Adipocyte (in vitro differentiated cells): ENCODE data around the gene LFNG.
A peak's percentile ranks its signal among the peaks of the same experiment; 100 is the strongest.

ENCODE experiments used
- DNase-seq: peaks from one replicate; pipeline ENCODE4 v3.0.0-alpha.2; 2015; ENCODE audit warnings: low read depth
- H3K27me3 ChIP-seq: replicated peaks from 2 replicates; pipeline ENCODE4 v1.7.0; 2013; ENCODE audit warnings: mild to moderate bottlenecking, low read length, moderate library complexity; ENCODE audit not compliant: control insufficient read depth, insufficient read depth
- H3K36me3 ChIP-seq: 2 replicates; pipeline ENCODE4 v1.7.0; 2013; ENCODE audit warnings: low read length, mild to moderate bottlenecking, moderate library complexity; ENCODE audit not compliant: control insufficient read depth, insufficient read depth, severe bottlenecking
- H3K4me1 ChIP-seq: 2 replicates; pipeline ENCODE4 v1.7.0; 2013; ENCODE audit warnings: mild to moderate bottlenecking, low read length, moderate library complexity; ENCODE audit not compliant: control insufficient read depth, insufficient read depth
- H3K4me3 ChIP-seq: 2 replicates; pipeline ENCODE4 v1.7.0; 2013; ENCODE audit warnings: mild to moderate bottlenecking, low read length, moderate library complexity
- H3K9ac ChIP-seq: 2 replicates; pipeline ENCODE4 v1.7.0; 2013; ENCODE audit warnings: mild to moderate bottlenecking, low read length, moderate library complexity
- H3K9me3 ChIP-seq: 2 replicates; pipeline ENCODE4 v1.7.0; 2013; ENCODE audit warnings: mild to moderate bottlenecking, low read length, moderate library complexity; ENCODE audit not compliant: control insufficient read depth

The LFNG gene

GRCh38 chr7:2519119-2519930, at the start of gene LFNG:
Gene LFNG (plus strand): TSS chr7:2519774. CDS start chr7:2519862, 88 bp downstream.
- H3K27me3 ChIP-seq, result peaks cover 1% of the 10 kb centered on the region
- no peaks in the 10 kb centered on the region for H3K36me3 ChIP-seq
- peak within 1 kb of the TSS; percentile 76 for H3K4me3 ChIP-seq
- H3K9ac ChIP-seq, result peak within 1 kb of the TSS; percentile 64
- H3K9me3 ChIP-seq, result no peaks in the 10 kb centered on the region
- DNase-seq, result peak; percentile 96
- H3K4me1 ChIP-seq, result peaks cover 65% of the 10 kb centered on the region

- DNase-seq, result no peak
- Histone ChIP-seq H3K4me1 (peaks cover 9% of the 10 kb centered on the region), H3K9me3 (no peaks in the 10 kb centered on the region), H3K4me3 (no peak overlapping the region), H3K9ac (no peak overlapping the region), H3K27me3 (no peaks in the 10 kb centered on the region), H3K36me3 (no peaks in the 10 kb centered on the region)
Measured at GRCh38 chr7:2470204-2471021, 49.2 kb upstream of the LFNG start.

- Histone ChIP-seq H3K36me3 (no peaks in the 10 kb centered on the region), H3K4me1 (peaks cover 9% of the 10 kb centered on the region), H3K9me3 (no peaks in the 10 kb centered on the region), H3K4me3 (no peak overlapping the region), H3K27me3 (no peaks in the 10 kb centered on the region), H3K9ac (no peak overlapping the region)
- peak; percentile 16 for DNase-seq
Measured at GRCh38 chr7:2471022-2471329, 48.6 kb upstream of the LFNG start.

GRCh38 chr7:2471396-2471795, 48.2 kb upstream of the LFNG start:
- no peak for DNase-seq
- no peaks in the 10 kb centered on the region for H3K9me3 ChIP-seq
- H3K27me3 ChIP-seq, result no peaks in the 10 kb centered on the region

GRCh38 chr7:2472739-2473138, 46.8 kb upstream of the LFNG start:
- H3K36me3 ChIP-seq, result no peaks in the 10 kb centered on the region

More at GRCh38 chr7:2471396-2471795, 48.2 kb upstream of the LFNG start:
- Histone ChIP-seq H3K4me1 (peaks cover 9% of the 10 kb centered on the region), H3K36me3 (no peaks in the 10 kb centered on the region), H3K9ac (no peak overlapping the region), H3K4me3 (no peak overlapping the region)

DNA sequence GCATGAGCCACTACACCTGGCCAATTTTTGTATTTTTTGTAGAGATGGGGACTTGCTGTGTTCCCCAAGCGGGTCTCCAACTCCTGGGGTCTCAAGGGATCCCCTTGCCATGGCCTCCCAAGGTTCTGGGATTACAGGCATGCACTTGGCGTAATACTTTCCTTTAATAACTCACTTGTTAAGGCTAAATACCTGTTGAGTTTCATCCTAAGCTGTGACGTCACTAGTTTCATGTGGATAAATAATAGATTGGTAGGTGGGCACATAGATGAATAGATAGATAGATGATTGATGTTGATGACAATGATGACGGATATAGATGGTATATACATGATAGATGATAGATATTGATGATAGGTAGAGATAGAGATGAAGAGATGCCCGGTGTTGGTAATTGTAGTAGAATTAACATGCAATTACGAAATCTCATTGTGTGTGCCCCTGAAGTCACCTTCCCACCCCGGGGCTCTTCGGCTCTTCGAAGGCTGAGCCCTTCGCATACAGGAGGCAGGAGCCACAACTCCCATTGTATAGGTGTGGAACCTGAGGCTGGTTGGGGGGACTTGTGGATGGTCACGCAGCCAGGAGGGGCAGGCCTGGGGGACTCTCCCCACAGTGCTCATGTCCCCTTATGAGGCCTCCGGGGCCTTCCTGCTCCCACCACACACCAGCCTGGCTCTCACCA, 45.9 kb upstream of the LFNG start:
- H3K9me3 ChIP-seq, result no peaks in the 10 kb centered on the region
- H3K36me3 ChIP-seq, result no peaks in the 10 kb centered on the region
- H3K27me3 ChIP-seq, result no peaks in the 10 kb centered on the region
- H3K4me1 ChIP-seq, result peaks cover 19% of the 10 kb centered on the region
- DNase-seq, result no peak
- H3K9ac ChIP-seq, result no peak overlapping the region
- no peak overlapping the region for H3K4me3 ChIP-seq

More at GRCh38 chr7:2472739-2473138, 46.8 kb upstream of the LFNG start:
- DNase-seq, result no peak
- Histone ChIP-seq H3K9me3 (no peaks in the 10 kb centered on the region), H3K4me3 (no peak overlapping the region), H3K9ac (no peak overlapping the region), H3K27me3 (no peaks in the 10 kb centered on the region), H3K4me1 (peaks cover 12% of the 10 kb centered on the region)

DNA sequence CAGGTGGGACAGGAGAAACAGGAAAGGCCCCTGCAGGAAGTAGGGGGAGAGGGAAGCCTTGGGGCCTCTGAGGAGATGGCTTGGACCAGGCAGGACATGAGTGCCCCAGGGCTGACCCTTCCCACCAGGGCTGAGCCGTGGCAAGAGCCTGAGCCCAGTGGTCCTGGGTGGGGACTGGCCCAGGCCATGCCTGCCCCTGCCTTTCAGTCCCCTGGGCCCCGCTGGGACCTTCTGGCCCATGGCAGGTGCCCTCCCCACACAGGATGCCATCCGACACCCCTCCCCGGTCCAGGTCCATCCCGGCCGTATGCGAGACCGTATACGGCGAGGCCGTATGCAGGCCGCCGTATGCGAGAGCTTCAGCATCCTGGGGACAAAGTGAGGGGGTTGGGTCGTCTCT, 45.4 kb upstream of the LFNG start:
- Histone ChIP-seq H3K9me3 (no peaks in the 10 kb centered on the region), H3K9ac (no peak overlapping the region), H3K4me1 (peaks cover 23% of the 10 kb centered on the region), H3K36me3 (no peaks in the 10 kb centered on the region), H3K4me3 (no peak overlapping the region), H3K27me3 (peaks cover 2% of the 10 kb centered on the region)
- no peak for DNase-seq

DNA sequence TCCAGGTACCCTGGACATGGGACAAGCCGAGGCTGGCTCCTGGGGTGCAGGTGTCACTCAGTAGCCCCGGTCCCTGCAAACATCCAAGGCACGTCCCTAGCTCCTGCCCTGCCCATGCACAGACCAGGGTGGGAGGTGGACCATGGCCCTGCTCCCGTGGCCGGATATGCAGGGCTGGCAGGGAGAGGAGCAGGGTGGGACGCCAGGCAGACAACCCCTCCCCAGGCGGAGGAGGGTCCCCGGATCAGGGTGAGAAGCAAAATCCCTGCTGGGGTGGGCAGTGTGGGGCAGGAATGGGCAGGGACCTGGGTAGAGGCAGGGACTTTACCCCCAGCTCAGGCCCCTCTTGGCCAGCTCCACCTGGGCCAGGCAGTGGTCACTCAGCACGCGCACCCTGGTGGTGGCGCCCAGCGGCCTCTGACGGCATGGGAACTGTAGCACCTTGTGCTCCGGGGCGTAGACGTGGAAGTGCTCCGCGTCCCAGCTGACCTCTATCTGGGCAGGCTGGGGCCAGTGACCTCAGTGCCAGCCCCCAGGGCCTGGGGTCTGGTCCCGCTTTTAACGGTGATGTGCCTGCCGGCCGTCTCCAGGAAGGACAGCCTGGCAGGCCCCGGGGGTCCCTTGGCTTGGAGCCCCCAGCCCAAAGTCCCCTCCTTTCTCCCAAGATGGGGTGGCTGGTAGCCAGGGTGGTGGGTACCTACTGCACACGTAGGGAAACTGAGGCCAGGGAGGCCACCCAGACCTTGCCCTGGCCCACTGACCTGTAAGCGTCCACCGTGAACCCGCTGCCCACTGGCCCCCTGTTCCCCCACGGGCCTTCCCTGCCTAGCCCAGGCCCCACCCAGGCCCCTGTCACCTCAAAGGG, 44.5 kb upstream of the LFNG start:
- no peaks in the 10 kb centered on the region for H3K9me3 ChIP-seq
- no peak for DNase-seq
- no peak overlapping the region for H3K9ac ChIP-seq
- H3K36me3 ChIP-seq, result no peaks in the 10 kb centered on the region
- H3K4me1 ChIP-seq, result peaks cover 27% of the 10 kb centered on the region
- H3K27me3 ChIP-seq, result peaks cover 9% of the 10 kb centered on the region
- H3K4me3 ChIP-seq, result no peak overlapping the region

- H3K9ac ChIP-seq, result no peak overlapping the region
- H3K27me3 ChIP-seq, result peaks cover 13% of the 10 kb centered on the region
- H3K4me3 ChIP-seq, result no peak overlapping the region
- peaks cover 27% of the 10 kb centered on the region for H3K4me1 ChIP-seq
- no peaks in the 10 kb centered on the region for H3K36me3 ChIP-seq
- no peak for DNase-seq
- no peaks in the 10 kb centered on the region for H3K9me3 ChIP-seq
Measured at GRCh38 chr7:2475678-2476015, 43.9 kb upstream of the LFNG start.

- no peak within 1 kb of the TSS for H3K9ac ChIP-seq
- no peak for DNase-seq
- peaks cover 13% of the 10 kb centered on the region for H3K27me3 ChIP-seq
- H3K4me3 ChIP-seq, result no peak within 1 kb of the TSS
- H3K36me3 ChIP-seq, result no peaks in the 10 kb centered on the region
- no peaks in the 10 kb centered on the region for H3K9me3 ChIP-seq
- peaks cover 22% of the 10 kb centered on the region for H3K4me1 ChIP-seq
Measured at GRCh38 chr7:2476298-2476697, 43.3 kb upstream of the LFNG start, which contains the start of gene GRIFIN. Gene GRIFIN (minus strand): TSS chr7:2476398. CDS start chr7:2476383, 15 bp downstream.
